ENCODE results near the gene NRTN. TPM values are rescaled to one million over a fixed set of nuclear protein-coding genes. Genes with fewer than 3 reads are reported as not detected.

Gene NRTN
- total and polyA plus RNA-seq, 4 donors, result 0.23 to 3.3 (median 1.4) TPM

- DNase-seq (no peak), ATAC-seq (ENCODE audit: insufficient read depth, low FRiP score) (no peak)
- no peaks in the 10 kb centered on the region for H3K27me3 ChIP-seq (ENCODE audit: control insufficient read depth in 3 of 3, insufficient read depth in 3 of 3, low read length in 2 of 3)
- no peaks in the 10 kb centered on the region for H3K36me3 ChIP-seq (ENCODE audit: control insufficient read depth in 4 of 4, insufficient read depth in 4 of 4, low read length in 4 of 4)
- H3K4me3 ChIP-seq, result no peak overlapping the region
- peaks cover 0 to 2% (median 0%) of the 10 kb centered on the region in 4 donors for H3K9me3 ChIP-seq (ENCODE audit: control insufficient read depth in 4 of 4, insufficient read depth in 3 of 4, low read length in 3 of 4)
- H3K4me1 ChIP-seq (ENCODE audit: control insufficient read depth in 5 of 5, insufficient read depth in 5 of 5, low read length in 5 of 5), result peaks cover 0 to 5% (median 0%) of the 10 kb centered on the region in 5 donors
- no peak overlapping the region for H3K27ac ChIP-seq (ENCODE audit: low read depth in 1 of 2, low read length in 1 of 2)
- no peak for TF ChIP-seq CTCF (IDR thresholded peaks at IDR 0.05; ENCODE audit: control extremely low read depth, extremely low read depth)
- 56 to 58% methylated on average over 8 of the region's 8 CpGs for WGBS, 2 donors
- H3K9ac ChIP-seq (ENCODE audit: insufficient read depth in 1 of 2, low read length in 2 of 2), result no peak overlapping the region
Observed at GRCh38 chr19:5821521-5822180, 16.8 kb downstream of the NRTN start.

GRCh38 chr19:5822181-5822844 lies 17.4 kb downstream of the NRTN start:
- no peak for ATAC-seq (ENCODE audit: insufficient read depth, low FRiP score)
- peaks cover 0 to 2% (median 0%) of the 10 kb centered on the region in 4 donors for H3K9me3 ChIP-seq (ENCODE audit: control insufficient read depth in 4 of 4, insufficient read depth in 3 of 4, low read length in 3 of 4)
- no peak overlapping the region for H3K4me3 ChIP-seq
- no peak overlapping the region for H3K9ac ChIP-seq (ENCODE audit: insufficient read depth in 1 of 2, low read length in 2 of 2)
- DNase-seq, result no peak
- no peak for TF ChIP-seq CTCF (IDR thresholded peaks at IDR 0.05; ENCODE audit: control extremely low read depth, extremely low read depth)
- 35 to 53% methylated on average over 30 of the region's 30 CpGs for WGBS, 2 donors
- no peak overlapping the region for H3K27ac ChIP-seq (ENCODE audit: low read depth in 1 of 2, low read length in 1 of 2)
- no peaks in the 10 kb centered on the region for H3K27me3 ChIP-seq (ENCODE audit: control insufficient read depth in 3 of 3, insufficient read depth in 3 of 3, low read length in 2 of 3)
- no peaks in the 10 kb centered on the region for H3K36me3 ChIP-seq (ENCODE audit: control insufficient read depth in 4 of 4, insufficient read depth in 4 of 4, low read length in 4 of 4)
- peaks cover 0 to 5% (median 0%) of the 10 kb centered on the region in 5 donors for H3K4me1 ChIP-seq (ENCODE audit: control insufficient read depth in 5 of 5, insufficient read depth in 5 of 5, low read length in 5 of 5)

- DNase-seq, result no peak
- no peaks in the 10 kb centered on the region for H3K27me3 ChIP-seq (ENCODE audit: control insufficient read depth in 3 of 3, insufficient read depth in 3 of 3, low read length in 2 of 3)
- TF ChIP-seq CTCF (IDR thresholded peaks at IDR 0.05; ENCODE audit: control extremely low read depth, extremely low read depth), result no peak
- H3K4me3 ChIP-seq, result no peak overlapping the region
- H3K36me3 ChIP-seq (ENCODE audit: control insufficient read depth in 4 of 4, insufficient read depth in 4 of 4, low read length in 4 of 4), result no peaks in the 10 kb centered on the region
- no peak for ATAC-seq (ENCODE audit: insufficient read depth, low FRiP score)
- WGBS, 2 donors, result 88 to 93% methylated on average over 30 of the region's 30 CpGs
- H3K27ac ChIP-seq (ENCODE audit: low read depth in 1 of 2, low read length in 1 of 2), result no peak overlapping the region
- no peak overlapping the region for H3K9ac ChIP-seq (ENCODE audit: insufficient read depth in 1 of 2, low read length in 2 of 2)
- peaks cover 0 to 10% (median 0%) of the 10 kb centered on the region in 5 donors for H3K4me1 ChIP-seq (ENCODE audit: control insufficient read depth in 5 of 5, insufficient read depth in 5 of 5, low read length in 5 of 5)
- H3K9me3 ChIP-seq (ENCODE audit: control insufficient read depth in 4 of 4, insufficient read depth in 3 of 4, low read length in 3 of 4), result peaks cover 0 to 2% (median 0%) of the 10 kb centered on the region in 4 donors
Observed at GRCh38 chr19:5823579-5824281, 18.9 kb downstream of the NRTN start.
